Globus pallidus (tissue), 1 donor: ENCODE results near the gene UGT1A6.

Experiments
- DNase-seq: peaks from one replicate; pipeline ENCODE4 v3.0.0-alpha.2; 2015; ENCODE audit warnings: low spot score

UGT1A6 gene

DNA sequence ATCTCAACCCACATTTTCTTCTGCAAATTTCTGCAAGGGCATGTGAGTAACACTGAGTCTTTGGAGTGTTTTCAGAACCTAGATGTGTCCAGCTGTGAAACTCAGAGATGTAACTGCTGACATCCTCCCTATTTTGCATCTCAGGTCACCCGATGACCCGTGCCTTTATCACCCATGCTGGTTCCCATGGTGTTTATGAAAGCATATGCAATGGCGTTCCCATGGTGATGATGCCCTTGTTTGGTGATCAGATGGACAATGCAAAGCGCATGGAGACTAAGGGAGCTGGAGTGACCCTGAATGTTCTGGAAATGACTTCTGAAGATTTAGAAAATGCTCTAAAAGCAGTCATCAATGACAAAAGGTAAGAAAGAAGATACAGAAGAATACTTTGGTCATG lies 75.4 kb downstream of the UGT1A6 start:
- DNase-seq, result no peak

DNA sequence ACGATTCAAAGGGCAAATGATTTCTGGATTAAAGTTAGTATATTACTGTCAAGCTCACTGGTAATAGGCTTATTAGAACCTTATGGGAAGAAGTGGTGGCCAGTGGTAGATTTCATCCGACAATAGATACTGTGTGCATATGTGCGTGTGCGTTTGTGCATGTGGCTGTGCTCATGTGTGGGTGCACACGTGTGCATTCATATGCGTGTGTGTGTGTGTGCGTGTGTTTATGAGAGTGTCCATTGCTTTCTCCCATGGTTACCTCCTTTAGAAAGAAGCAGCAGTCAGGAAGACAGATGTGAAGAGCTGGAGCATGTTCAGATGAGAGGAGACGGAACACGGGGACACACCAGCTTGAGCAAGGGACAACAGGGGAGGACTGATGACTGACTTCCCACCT lies 76.6 kb downstream of the UGT1A6 start:
- no peak for DNase-seq

DNA sequence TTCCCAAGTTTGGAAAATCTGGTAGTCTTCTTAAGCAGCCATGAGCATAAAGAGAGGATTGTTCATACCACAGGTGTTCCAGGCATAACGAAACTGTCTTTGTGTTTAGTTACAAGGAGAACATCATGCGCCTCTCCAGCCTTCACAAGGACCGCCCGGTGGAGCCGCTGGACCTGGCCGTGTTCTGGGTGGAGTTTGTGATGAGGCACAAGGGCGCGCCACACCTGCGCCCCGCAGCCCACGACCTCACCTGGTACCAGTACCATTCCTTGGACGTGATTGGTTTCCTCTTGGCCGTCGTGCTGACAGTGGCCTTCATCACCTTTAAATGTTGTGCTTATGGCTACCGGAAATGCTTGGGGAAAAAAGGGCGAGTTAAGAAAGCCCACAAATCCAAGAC lies 79.5 kb downstream of the UGT1A6 start:
- DNase-seq, result no peak

DNA sequence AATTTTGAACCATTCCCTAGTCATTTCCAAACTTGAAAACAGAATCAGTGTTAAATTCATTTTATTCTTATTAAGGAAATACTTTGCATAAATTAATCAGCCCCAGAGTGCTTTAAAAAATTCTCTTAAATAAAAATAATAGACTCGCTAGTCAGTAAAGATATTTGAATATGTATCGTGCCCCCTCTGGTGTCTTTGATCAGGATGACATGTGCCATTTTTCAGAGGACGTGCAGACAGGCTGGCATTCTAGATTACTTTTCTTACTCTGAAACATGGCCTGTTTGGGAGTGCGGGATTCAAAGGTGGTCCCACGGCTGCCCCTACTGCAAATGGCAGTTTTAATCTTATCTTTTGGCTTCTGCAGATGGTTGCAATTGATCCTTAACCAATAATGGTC lies 79.9 kb downstream of the UGT1A6 start:
- no peak for DNase-seq

DNA sequence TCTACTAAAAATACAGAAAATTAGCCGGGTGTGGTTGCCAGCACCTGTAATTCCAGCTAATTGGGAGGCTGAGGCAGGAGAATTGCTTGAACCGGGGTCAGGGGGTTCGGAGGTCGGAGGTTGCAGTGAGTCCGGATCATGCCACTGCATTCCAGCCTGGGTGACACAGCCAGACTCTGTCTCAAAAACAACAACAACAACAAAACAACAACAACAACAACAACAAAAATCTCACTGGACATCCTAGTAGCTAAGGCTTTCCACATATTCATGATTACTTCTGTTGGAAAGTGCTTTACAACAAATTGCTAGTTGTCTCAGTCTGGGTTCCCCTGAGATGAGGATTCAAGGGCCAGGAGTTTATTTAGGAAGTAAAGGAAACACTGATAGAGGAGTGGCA lies 81.2 kb downstream of the UGT1A6 start:
- DNase-seq, result no peak

DNA sequence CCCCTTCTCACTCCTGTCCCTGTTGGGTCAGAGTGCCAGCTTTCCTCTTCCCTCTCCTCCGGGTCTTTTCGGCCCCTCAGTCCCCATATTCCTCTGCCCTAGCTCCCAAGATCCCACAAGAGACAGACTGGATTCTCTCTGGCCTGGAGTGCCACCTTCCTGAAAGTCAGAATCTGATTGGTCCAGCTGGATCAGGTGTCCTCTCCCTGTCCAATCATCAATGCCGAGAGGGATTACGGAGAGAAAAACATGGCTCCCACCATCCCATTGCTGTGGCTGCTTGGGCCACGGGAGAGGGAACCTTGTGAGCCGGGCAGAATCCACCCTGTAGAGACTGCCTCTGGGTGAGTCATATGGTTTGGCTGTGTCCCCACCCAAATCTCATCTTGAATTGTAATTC lies 82.7 kb downstream of the UGT1A6 start:
- DNase-seq, result no peak

DNA sequence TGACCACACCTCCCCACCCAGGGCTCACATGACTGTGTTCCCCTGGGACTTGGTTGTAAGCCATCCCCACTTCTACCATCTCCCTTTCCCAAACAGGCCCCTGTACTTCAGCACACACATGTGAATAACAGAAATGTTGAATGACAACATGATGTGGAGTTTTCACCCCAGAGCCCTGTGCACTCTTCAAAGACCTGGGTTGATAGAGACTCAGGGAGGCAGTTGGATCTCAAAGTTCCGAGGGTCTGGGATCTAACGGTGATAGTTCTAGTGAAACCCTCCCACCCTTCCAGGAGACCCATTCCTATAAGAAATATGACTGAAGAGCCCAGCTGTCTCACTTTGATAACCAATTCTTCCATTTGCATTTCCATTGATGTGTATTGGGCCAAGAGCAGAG lies 85.3 kb downstream of the UGT1A6 start, which contains the start of gene MROH2A:
Gene MROH2A (plus strand): TSS at position 301 of the 400 bp plus-strand sequence. CDS start 1,029 bp downstream, outside the sequence.
- DNase-seq, result no peak

DNA sequence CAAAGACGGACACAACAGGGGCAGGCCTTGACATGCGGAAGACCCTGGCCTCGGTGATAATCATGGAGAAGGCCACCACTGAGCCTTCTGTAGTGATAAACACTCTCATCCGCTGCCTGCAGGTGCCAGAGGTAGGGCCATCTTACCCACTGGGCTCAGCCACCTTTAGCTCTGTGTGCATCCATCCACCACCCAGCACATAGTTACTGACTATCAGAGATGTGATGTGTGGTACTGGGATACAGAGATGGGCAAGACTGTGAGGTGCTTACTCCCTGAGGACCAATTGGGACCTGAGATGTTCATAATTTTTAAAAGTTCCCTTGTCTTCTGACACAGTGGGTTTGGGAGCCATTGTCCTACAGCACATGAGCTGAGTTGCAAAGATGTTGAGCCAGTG lies 87.0 kb downstream of the UGT1A6 start:
- DNase-seq, result no peak

DNA sequence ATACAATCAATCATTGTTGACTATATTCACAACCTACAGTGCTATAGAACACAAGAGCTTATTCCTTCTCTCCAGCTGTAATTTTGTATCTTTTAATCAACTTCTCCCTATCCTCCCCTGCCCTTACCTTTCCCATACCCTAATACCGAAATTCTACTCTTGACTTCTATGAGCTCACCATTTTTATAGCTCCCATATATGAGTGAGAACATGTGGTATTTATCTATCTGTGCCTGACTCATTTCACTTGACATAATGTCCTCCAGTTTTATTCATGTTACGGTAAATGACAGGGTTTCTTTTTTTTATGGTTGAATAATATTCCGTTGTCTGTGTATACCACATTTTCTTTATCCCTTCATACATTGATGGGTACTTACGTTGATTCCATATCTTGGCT lies 88.1 kb downstream of the UGT1A6 start:
- no peak for DNase-seq

DNA sequence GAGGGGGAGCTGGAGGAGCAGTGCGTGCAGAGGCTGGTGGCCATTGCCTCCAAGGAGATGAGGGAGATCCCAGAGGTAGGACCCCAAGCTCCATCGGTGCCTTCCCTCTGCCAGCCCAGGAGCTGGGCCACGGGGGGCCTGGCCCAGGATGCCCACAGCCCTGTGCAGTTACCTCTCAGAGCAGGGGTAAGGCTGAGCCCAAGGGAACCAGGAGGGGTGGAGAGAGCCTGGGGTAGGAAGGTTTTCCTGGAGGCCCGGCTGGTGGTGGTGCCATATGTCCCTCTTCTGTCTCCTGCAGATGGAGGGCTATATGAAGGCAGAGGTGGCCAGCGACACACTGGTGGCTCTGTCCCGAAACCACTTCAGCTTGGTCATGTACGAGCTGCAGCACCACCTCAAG lies 96.9 kb downstream of the UGT1A6 start:
- DNase-seq, result no peak

DNA sequence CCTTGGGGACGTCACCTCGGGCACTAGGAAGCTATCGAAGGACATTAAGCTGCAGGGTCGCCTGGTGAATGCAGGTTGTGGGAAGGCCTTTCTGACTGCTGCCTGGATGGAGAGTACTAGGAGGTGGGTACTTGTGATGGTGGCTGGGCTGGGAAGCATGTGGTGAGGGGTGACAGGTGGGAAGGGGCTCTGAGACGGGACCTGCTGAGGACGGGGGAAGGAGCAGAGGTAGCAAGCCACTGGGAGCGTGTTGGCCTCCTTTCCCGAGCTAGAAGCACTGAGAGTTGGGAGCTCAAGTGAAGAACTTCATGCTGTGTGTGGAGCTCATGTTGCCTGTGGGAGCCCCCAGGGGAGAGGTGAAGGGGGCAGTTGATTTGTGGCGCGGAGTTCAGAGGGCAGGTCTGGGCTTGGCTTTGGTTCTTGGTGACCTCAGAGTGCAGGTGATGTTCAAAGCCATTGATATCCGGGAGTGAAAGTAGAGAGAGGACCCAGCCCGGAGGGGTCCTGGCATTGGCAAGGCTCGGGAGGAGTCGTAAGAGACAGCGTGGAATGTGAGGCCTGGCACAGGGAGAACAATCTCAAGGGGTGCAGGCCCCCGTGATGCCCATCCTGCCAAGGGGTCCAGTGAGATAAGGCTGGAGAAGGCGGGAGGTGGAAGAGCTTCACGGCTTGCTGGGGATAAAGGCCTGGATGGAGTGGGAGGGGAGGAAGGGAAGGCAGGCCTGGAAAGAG lies 98.6 kb downstream of the UGT1A6 start:
- no peak for DNase-seq

DNA sequence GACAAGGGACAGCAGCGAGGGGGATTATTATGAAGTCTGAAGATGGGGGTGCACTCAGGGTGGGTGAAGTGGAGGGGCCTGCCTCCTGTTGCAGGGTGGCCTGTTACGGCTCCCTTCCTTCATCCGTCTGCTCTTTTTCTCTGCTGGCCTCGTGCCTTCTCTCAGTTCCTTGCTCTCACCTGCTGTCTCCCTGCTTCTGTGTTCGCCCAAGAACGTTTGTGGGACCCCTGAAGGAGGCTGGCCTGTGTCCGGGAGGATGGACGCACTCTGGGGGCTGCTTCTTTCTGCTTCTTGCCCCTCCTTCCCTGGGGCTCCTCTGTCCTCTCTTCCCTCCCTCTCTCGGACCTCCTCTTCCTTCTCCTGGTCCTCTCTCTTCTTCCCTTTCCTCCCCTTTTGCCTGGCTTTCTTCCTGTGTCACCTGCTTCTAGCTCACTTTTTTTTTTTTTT lies 99.2 kb downstream of the UGT1A6 start:
- DNase-seq, result no peak

DNA sequence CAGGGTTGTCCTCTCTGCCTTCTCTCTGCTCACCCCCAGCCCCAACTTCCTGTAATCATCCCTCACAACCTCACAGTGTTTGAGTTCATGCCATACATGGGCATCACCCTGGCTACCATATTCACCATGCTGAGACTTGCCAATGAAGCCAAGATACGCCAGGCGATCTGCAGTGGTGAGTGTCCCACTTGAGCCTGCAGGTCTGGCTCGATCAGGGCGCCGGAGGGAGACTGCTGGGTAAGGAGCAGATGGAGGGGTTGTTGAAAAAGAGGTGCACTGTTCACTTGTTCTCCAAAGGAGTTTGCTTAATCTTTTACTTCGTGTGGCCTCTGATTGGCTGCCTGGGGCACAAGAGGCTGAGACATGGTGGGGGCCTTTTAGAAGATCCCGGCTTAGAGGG lies 100.0 kb downstream of the UGT1A6 start:
- DNase-seq, result no peak

DNA sequence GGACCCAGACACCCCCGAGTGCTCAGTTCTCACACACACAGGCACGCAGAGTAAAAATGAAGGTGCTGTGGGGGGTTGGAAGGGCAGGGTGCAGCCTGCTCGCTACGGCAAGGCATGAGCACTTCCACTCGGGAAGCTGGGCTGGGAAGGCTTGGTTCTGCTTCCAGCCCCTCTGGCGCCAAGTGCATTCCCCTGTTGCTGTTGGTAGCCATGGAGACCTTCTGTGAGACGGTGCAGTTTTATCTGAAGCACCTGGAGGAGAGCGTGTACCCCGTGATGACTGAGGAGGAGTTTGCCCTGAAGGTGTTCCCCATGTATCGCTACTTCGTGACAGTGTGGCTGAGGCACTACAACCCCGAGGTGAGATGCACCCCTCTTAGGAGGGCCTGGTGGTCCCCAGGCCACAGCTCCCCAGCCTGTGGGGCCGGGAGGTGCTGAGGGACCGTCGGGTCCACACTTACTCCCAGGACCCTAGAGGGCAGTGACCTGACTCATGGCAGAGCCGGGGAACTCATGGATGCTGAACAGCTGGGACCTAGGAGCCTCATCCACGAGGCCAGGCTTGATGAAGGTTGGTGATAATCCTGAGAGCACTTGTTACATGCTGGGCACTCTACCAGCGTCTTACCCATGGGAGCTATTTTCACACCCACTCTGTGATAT lies 100.9 kb downstream of the UGT1A6 start:
- DNase-seq, result no peak

DNA sequence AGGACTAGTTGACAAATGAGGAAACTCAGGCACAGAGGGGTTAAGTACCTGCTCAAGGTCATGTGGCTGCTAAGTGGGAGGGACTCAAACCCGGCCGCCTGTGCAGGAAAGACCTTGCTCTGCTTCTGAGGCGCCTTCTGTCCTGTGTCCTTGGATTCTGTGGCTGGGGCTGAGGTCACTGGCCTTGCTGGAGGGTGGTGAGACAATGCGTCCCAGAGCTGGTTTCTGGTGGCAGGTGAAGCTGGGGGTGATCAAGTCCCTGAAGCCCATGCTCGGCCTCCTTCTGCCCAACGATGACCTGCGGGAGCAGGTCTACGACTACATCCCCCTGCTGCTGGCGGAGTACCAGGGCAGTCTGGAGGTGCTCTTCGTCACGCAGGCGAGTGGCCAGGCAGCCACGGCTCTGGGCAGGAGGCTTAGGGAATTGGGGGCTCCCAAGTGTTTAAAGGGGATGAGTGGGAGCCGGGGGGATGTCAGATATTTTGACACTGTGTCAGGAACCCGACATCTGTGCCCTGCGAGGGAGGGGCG lies 101.5 kb downstream of the UGT1A6 start:
- no peak for DNase-seq

DNA sequence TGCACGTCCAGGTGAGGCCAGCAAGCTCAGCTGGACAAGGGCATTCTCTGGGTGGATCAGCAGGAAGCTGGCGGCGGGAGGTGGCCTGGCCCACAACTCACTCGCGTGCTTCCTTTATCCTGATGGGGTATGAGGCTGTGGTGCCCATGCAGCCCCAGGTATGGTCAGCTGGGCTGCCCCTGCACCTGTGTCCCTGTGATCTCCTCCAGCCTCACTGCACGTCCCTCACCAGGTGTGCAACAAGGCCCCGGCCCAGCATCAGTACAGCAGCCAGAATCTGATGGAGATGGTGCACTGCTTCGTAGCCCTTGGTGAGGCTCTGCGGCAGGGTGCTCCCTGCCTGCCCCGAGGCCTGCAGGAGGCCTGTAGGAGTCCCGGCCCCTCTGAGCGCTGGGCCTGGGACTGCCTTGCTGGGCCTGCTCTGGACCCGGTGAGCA lies 103.1 kb downstream of the UGT1A6 start:
- DNase-seq, result no peak

DNA sequence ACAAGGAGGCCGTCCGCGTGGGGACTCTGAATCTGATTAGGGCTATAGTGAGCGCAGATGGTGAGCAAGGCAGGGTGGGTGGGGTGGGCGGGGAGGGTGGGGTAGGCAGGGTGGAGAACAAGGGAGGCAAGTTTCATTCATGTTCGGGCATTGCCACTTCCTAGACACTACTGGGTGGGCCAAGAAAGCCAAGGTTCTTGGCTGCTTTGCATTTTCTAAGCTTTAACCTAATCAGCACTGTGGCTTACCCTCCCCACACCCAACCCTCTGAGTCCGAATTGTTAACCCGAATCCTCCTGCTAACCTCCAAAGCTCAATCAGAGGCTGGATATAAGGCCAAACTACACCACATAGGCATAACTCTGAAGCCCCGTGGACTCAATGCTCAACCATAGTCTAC lies 103.6 kb downstream of the UGT1A6 start:
- no peak for DNase-seq

DNA sequence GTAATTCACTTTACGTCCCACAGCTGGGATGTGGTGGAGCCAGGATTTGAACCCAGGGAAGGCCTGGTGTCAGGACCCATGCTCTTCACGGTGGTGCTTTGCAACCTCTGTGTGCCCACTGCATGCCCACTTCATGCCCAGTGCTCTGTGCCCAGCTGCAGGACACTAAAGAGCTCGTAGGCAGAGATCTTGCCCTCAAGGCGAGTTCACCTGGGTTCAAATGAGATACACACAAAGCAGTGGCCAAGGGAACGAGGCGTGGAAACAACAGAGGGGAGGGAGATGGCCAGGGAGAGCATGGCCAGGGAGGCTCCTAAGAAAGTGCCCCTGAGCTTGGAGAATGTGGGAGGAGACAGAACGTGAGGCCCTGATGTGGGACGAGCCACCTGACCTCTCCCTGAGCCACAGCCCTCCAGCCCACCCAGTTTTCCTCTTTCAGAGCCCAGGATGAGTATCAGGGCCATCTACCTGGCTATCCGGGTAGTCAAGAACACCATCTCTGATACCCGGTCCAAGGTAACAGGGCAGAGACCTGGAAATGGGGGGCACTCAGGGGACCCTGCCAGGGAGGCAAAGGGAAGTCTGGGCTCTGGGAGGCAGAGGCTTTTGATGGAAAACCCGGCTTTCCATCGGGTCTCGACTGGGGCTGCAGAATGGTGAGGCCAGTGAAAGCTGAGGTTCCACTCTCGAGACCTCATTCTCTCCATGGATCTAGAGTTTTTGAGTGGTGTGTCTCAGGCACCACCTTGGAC lies 105.8 kb downstream of the UGT1A6 start:
- DNase-seq, result no peak

DNA sequence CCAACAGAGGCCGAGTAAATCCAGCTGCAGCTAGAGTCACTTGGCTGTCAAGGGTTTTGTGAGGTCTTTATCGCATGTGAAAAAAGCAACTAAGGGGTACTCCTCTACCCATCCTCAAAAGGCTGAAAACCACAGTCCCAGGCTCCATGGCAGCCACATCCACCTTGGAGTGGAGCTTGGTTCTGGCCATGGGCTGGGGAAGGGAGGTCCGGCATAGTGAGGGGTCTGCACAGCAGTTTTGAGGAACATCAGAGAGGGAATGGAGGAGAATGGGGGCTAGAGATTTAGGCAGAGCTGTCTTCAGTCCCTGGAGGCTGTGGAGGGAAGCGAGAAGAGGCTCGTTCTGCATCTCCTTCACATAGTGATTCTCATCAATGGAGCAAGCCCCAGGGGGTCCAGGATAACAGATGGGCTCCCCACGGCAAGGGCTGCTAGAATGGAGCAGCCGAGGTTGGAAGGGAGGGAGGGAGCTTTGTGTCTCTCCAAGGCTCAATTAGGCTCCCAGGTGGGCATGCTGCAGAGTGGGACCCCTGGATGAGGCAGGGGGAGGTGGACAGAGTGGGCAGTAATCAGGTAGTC lies 106.5 kb downstream of the UGT1A6 start:
- no peak for DNase-seq

DNA sequence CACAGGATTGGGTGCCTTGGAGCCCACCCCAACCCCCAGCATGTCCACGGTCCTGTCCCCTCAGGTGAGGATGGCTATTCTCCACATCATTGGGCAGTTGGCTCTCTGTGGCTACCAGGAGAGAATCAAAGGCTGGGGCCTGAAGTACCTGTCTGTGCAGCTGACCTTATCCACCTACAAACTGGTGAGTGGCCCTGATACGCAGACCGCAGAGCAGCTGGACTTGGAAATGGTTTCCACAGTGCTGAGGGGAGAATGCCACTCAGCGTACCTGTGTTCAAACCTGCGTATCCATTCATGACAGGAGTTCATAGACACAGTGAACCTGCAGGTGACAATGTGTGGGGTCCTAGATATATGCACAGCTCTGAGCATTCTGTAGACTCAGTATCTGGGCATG lies 107.0 kb downstream of the UGT1A6 start:
- no peak for DNase-seq

DNA sequence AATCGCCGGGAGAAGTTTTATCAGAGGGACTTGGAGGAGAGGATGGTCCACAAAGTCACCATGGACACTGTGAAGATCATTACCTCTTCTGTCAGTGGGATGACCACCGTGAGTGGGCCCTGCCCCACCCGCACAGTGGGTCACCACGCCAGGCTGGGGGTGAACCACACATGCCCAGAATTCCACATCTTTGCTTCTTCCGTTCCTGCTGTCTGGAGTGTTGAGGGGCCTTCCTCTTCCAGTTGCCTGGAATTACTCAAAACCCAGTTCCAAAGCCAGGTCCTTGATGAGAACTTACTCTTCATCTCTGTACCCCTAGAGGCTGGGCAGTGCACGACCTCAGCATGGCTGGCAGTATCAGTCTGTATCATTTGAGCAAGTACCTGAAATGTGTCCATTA lies 107.5 kb downstream of the UGT1A6 start:
- no peak for DNase-seq

DNA sequence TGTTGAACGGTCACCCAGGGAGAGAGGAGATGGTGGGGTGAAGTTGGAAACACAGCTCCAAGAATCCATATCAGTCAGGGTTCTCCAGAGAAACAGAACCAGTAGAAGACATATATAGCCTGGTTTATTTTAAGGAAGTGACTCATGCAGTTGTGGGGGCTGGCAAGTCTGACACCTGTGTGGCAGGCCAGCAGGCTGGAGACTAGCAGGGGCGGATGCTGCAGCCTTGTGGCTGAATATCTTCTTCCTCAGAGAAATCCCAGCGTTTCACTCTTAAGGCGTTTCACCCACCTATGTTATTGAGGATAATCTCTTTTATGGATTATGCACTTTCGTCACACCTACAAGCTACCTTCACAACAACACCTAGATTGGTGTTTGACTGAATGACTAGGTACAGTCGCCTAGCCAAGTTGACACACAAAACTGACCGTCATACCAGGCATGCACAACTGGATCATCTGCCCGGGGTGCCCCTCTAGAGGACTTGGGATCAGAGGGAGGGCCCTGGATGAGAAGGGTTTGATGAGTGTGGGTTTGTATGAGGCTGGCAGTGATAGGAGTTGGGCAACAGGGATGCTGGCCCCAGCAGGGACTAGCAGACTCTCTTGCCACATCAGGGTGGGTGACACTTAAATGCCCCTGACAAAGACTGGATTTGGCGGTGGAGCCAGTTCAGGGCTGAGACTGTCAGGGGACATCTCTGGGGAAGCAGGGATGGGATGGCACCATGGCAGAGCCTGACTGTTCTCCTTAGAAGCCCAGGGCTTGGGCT lies 108.9 kb downstream of the UGT1A6 start:
- DNase-seq, result no peak
